Parathyroid adenoma (tissue), 2 donors: ENCODE measurements around the gene GNL2.

Experiments
- H2AFZ ChIP-seq: fragments of 300-600 bp; sonication (generic); one replicate; pipeline ENCODE4 v1.7.0; 2017; ENCODE audit warnings: antibody characterized with exemption, mild to moderate bottlenecking
- H3K27ac ChIP-seq: fragments of 300-600 bp; sonication (generic); one replicate; pipeline ENCODE4 v1.7.0; 2017
- H3K27me3 ChIP-seq: fragments of 300-600 bp; sonication (generic); one replicate; pipeline ENCODE4 v1.7.0; 2017; ENCODE audit warnings: low read length; ENCODE audit not compliant: control insufficient read depth, insufficient read depth
- H3K36me3 ChIP-seq: fragments of 300-600 bp; sonication (generic); one replicate; pipeline ENCODE4 v1.7.0; 2017; ENCODE audit warnings: low read length; ENCODE audit not compliant: control insufficient read depth, insufficient read depth
- H3K4me1 ChIP-seq: fragments of 300-600 bp; sonication (generic); one replicate; pipeline ENCODE4 v1.7.0; 2017; ENCODE audit warnings: control low read depth
- H3K4me2 ChIP-seq: fragments of 300-600 bp; sonication (generic); one replicate; pipeline ENCODE4 v1.7.0; 2017; ENCODE audit warnings: low read length
- H3K4me3 ChIP-seq: fragments of 300-600 bp; sonication (generic); one replicate; pipeline ENCODE4 v1.7.0; 2017; ENCODE audit warnings: low read depth, low read length
- H3K79me2 ChIP-seq: fragments of 300-600 bp; sonication (generic); one replicate; pipeline ENCODE4 v1.7.0; 2017; ENCODE audit warnings: control low read depth
- H3K9ac ChIP-seq: fragments of 300-600 bp; sonication (generic); one replicate; pipeline ENCODE4 v1.7.0; 2017; ENCODE audit warnings: mild to moderate bottlenecking
- H3K9me3 ChIP-seq: fragments of 300-600 bp; sonication (generic); one replicate; pipeline ENCODE4 v1.7.0; 2017; ENCODE audit warnings: low read length; ENCODE audit not compliant: control insufficient read depth
- TF ChIP-seq, protein P1 (sequence below): fragments of 300-600 bp; sonication (generic); IDR thresholded peaks from one replicate; pipeline ENCODE4 v1.7.0; 2017; ENCODE audit warnings: antibody characterized with exemption, mild to moderate bottlenecking
- donor health status: primary hyperparathyroidism.

Gene GNL2

DNA sequence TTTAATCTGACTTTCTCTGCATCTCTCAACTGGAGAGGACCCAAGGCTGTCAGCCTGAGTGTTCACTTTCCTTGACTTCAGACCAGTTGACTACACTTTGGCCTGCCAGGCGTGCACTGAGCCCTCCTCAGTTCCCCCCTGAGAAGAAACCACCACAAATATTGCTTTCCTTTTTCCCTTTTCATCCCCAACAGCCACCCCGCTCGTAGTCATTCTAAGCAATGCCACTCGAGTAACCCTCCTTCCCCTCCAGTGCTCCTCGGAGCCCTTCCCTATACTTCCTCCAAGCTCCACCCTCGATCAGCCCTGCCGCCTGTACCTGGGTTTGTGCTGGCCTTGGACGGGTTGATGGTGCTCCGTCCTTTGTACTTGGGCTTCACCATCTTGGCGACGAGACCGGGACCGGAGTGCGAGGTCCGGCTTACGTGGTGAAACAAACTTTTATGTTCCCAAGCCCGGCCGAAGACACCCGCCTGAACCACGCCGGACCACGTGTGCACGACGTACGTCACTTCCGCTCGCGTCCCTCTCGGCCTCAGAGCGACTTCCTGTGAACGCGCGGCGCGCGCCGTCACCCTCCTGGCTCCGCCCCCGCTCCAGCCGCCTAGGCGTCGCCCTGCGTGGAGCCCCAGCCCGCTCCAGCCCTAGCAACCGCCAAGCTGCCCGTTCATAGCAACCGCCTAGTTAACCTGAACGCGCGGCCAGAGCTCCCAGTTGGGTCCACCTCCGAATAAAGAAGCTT is at the start of gene GNL2:
Gene GNL2, minus strand, starts transcription at position 498 of the 742 bp plus-strand sequence. Its CDS starts 115 bp downstream, at position 383.
- TF ChIP-seq, protein P1, sequence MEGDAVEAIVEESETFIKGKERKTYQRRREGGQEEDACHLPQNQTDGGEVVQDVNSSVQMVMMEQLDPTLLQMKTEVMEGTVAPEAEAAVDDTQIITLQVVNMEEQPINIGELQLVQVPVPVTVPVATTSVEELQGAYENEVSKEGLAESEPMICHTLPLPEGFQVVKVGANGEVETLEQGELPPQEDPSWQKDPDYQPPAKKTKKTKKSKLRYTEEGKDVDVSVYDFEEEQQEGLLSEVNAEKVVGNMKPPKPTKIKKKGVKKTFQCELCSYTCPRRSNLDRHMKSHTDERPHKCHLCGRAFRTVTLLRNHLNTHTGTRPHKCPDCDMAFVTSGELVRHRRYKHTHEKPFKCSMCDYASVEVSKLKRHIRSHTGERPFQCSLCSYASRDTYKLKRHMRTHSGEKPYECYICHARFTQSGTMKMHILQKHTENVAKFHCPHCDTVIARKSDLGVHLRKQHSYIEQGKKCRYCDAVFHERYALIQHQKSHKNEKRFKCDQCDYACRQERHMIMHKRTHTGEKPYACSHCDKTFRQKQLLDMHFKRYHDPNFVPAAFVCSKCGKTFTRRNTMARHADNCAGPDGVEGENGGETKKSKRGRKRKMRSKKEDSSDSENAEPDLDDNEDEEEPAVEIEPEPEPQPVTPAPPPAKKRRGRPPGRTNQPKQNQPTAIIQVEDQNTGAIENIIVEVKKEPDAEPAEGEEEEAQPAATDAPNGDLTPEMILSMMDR = no peak
- Histone ChIP-seq H3K79me2 (peaks cover 3% of the 10 kb centered on the region), H3K9ac (no peak within 1 kb of the TSS), H3K4me3 (peak within 1 kb of the TSS; percentile 84), H2AFZ (peak within 1 kb of the TSS; percentile 97), H3K9me3 (no peaks in the 10 kb centered on the region), H3K27me3 (no peaks in the 10 kb centered on the region), H3K4me2 (peak within 1 kb of the TSS; percentile 98), H3K36me3 (no peaks in the 10 kb centered on the region), H3K4me1 (peaks cover 3% of the 10 kb centered on the region), H3K27ac (peak within 1 kb of the TSS; percentile 63)

DNA sequence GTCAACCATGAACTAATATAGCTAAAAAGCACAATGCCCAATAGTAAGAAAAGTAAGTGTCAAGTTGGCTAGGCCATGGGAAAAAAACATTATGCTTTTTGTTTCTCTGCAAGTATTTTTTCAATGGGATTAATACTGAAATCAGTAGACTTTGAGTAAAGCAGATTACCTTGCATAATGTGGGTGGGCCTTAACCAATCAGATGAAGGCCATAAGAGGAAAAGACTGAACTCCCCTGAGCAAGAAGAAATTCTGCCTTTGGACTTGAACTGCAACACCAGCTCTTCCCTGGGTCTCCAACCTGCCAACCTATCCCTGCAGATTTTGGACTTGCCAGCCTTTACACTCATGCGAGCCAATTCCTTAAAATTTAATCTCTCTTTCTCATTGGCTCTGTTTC is 45.3 kb upstream of the GNL2 start:
- H3K36me3 ChIP-seq = no peaks in the 10 kb centered on the region
- no peak overlapping the region for H3K4me2 ChIP-seq
- H3K4me1 ChIP-seq = no peaks in the 10 kb centered on the region
- H3K79me2 ChIP-seq = no peaks in the 10 kb centered on the region
- no peak overlapping the region for H3K4me3 ChIP-seq
- H3K27me3 ChIP-seq = no peaks in the 10 kb centered on the region
- no peak overlapping the region for H3K9ac ChIP-seq
- TF ChIP-seq, protein P1 = no peak
- no peak overlapping the region for H3K27ac ChIP-seq
- H2AFZ ChIP-seq = no peak overlapping the region
- no peaks in the 10 kb centered on the region for H3K9me3 ChIP-seq

DNA sequence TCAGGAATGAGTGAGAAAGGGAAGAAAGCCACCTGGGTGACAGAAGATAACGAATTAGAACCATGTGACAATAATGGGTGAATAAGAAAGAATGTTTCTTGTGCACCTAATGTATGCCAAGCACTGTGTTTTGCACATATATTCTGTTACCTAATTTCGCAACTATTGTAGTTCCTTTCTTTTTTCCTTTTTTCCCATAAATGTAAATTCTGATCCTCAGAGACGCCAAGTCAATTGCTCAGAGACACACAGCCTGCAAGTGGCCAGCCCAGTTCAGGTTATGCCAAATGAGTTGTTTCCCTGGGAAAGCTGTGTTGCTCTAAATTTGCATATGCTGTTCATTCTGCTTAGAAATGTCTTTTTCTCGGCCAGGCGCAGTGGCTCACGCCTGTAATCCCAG is 40.7 kb upstream of the GNL2 start:
- Histone ChIP-seq H3K27me3 (peaks cover 5% of the 10 kb centered on the region), H3K9me3 (no peaks in the 10 kb centered on the region), H3K4me3 (no peak overlapping the region), H3K4me2 (no peak overlapping the region), H3K4me1 (no peaks in the 10 kb centered on the region), H3K36me3 (no peaks in the 10 kb centered on the region), H3K27ac (no peak overlapping the region), H3K9ac (no peak overlapping the region), H3K79me2 (no peaks in the 10 kb centered on the region), H2AFZ (no peak overlapping the region)
- TF ChIP-seq, protein P1 = no peak

DNA sequence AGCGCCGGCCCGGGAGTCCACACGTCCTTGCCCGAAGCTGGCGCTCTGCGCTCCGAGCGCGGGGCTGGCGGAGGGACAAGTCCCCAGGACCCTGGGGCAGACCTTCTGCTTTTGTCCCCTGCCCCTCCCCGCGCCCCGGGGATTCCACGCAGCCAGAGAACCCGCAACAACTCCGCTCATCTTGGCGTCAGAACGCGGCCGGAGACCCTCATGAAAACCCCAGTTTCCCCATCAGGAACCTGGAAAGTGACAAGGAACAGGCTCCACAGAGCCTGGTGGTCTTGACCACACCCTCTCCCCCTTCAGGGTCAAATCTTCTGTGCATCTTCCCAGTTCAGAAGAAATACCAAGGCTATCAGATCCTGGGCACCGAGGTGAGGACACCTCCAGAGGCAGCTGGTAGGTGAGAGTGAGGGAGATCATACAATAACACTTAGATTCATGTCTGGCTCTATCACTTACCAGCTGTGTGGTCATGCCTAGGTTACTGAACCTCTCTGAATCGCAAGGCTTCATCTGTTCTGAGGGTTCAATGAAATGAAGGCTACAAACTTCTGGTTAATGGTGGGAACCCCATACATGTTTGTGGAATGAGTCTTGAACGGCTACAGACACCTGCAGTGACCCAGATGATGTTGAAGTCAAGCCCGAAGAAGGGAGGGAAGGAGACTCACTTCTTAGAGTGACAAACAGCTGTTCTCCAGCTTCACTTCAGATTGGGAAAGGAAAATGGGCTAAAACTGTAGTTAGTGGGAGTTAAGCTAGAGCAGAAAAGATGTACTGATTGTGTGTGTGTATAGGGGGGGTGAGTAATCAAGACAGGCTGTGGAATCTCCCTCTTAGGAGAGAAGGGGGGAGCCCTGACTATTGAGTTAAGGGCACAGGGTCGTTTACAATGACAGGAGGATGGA is 39.5 kb upstream of the GNL2 start:
- no peaks in the 10 kb centered on the region for H3K36me3 ChIP-seq
- no peak overlapping the region for H3K4me3 ChIP-seq
- H2AFZ ChIP-seq = no peak overlapping the region
- H3K27me3 ChIP-seq = peaks cover 5% of the 10 kb centered on the region
- no peaks in the 10 kb centered on the region for H3K4me1 ChIP-seq
- peak overlapping the region; percentile 26 for H3K4me2 ChIP-seq
- no peaks in the 10 kb centered on the region for H3K79me2 ChIP-seq
- TF ChIP-seq, protein P1 = no peak
- H3K9me3 ChIP-seq = no peaks in the 10 kb centered on the region
- H3K9ac ChIP-seq = no peak overlapping the region
- H3K27ac ChIP-seq = no peak overlapping the region
